ENCODE data around the gene LARGE1.

Gene LARGE1

GRCh38 chr22:33819743-33820142 lies 100.5 kb downstream of the LARGE1 start:
- DNase-seq (ENCODE audit: low spot score): no peak

DNA sequence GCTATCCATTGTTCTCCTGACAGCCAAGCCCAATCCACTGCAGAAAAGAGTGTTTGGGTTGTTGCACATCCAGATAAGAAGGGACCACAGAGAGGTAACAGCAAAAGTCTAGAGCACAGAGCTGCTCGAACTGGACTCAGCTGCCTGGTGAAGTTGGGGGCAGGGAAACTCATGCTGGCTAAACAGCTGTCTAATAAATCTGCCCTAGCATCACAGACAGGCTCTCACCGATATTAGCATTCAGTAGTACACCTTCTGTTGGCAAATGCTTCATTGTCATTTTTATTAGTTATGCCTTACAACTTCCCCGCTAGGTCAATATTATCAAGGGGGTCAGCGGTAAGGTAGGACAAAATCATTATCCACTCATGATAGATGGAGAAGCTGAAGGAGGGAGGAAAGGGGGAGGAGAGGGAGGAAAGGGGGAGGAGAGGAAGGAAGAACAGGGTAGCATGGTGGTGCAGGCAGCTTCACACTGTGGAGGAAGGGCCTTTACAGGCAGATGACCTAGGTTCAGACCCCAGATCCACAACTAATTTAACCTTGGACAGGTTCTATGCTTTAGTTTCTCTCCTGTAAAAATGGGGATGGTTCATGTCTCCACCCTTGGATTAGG lies 102.7 kb downstream of the LARGE1 start:
- no peak for DNase-seq (ENCODE audit: low spot score)

DNA sequence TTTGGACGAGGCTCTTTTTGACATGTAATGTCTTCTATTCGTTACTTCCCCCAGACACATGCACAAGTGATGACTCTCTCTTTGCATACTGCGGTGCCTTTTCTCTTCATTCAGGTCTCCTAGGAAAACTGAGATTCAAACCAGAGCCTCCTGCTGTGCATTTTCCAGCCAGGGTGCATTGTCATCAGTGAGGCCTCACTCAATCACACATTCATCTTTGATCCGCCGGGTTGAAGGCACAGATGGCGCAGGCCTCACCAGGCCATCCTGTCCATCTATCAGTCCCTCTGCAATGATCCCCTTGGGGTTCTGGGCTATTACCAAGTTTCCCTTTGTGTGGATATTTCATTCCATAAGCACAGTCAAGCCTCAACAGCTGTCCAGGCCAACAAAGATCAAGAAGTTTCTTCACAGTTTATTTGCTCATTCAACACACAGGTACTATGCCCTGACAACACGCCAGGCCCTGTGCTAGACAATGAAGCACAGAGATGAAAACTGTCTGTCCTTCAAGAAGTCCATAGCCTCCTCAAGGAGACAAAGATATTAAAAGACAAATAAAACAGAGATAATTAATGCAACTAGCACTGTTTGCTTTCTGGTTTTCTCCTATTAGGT lies 107.8 kb downstream of the LARGE1 start:
- no peak for DNase-seq (ENCODE audit: low spot score)

DNA sequence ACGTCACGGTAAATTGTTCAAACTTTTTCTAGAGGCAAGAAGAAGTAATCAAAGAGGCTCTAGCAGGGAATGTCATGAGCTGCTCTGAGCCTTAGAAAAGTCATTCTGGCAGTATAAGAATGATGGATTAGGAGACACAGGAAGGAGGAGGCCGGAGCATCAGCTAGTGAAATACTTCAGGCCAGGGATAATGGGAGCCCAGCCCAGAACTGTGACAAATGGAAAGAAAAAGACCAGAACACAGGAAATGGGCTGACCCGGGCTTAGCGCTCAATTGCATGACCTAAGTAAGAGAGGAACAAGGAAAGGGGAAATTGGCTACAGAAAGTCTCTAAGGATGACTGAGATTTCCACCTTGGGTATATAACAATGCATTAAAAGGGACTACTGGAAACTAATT lies 108.6 kb downstream of the LARGE1 start:
- DNase-seq (ENCODE audit: low spot score): no peak

DNA sequence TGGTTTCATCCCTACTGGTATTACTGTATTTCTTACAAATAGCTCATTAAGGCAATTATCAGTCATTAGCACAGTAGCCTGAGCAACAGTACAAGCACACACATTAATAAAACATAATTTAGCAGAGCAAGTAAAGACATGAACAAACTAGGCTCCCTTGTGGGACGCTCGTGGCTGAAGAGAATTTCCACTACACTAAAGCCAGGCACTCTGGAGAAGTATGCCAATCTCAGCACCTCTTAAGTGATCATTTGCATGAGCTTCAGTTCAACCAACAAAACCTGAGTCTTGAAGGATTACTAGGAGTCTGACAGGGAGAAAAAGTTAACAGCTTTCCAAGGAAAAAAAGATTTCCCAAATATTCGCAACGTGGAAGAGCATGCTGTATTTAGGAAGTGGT lies 109.1 kb downstream of the LARGE1 start:
- DNase-seq (ENCODE audit: low spot score): no peak

DNA sequence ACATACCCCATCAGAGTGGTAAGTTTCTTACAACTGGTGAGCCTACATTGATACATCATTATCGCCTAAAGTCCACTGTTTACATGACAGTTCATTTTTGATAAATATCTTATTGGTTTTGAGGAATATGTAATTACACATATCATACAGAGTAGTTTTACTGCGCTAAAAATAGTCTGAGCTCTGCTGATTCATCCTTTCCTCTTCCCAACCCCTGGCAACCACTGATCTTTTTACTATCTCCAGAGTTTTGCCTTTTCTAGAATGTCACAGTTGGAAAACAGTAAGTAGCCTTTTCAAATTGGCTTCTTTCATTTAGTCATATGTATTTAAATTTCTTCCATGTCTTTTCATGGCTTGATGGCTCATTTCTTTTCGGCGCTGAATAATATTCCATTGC lies 112.8 kb downstream of the LARGE1 start:
- DNase-seq (ENCODE audit: low spot score): no peak

DNA sequence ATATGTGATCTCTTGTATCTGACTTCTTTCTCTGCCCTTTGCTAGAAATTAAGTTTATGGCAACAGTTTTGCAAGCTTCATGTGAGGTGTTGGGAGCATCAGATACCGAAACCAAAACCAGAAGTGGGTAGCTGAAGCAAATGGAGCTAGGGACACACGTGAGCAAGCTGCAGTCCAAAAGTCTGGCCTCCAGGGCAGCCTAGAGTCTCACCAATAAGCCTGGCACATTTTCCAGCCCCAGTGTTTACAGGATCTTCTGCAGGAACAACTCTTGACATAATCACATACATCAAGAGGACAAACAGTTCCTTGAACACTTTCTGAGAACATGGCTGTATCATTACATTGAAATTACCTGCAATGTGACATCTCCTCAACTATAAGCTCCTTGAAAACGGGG lies 114.1 kb downstream of the LARGE1 start:
- DNase-seq (ENCODE audit: low spot score): peak; percentile 20

GRCh38 chr22:33803371-33804282 lies 116.6 kb downstream of the LARGE1 start:
- DNase-seq (ENCODE audit: low spot score): no peak

- no peak for DNase-seq (ENCODE audit: low spot score)
Observed at GRCh38 chr22:33798401-33798800, 121.9 kb downstream of the LARGE1 start.

DNA sequence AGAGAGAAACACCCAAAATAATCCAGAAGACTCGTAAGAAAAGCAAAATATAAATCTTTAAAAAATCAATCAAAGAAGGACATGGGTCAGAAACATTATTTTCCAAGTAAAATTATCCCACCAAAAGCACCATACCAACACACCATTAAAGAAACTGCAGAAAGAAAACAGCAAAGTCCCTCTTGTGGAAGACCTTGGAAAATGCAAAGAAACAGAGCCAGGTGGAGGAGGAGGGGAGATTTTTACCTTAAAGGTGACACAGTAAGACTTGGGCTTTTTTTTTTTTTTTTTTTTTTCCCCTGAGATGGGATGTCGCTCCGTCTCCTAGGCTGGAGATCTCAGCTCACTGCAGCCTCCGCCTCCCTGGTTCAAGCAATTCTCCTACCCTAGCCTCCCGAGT lies 123.8 kb downstream of the LARGE1 start:
- no peak for DNase-seq (ENCODE audit: low spot score)

DNA sequence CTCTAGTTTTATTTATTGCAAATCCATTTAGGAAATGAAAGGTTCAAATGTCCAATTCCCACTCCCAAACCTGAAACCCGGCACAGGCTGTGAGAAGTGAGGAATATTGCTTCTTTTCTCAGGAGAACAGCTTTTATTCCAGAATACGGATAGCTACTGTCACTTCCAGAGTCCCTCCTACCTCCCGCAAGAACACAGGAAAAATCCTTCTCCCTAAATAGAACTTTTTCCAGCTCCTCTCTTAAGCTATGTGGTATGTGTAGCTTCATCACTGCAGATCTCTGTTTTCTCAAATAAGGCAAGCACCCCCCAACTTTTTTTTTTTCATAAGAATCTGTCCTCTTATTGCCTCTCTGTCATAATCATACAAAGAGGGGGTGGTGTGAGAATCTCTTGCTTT lies 126.8 kb downstream of the LARGE1 start:
- no peak for DNase-seq (ENCODE audit: low spot score)

- DNase-seq (ENCODE audit: low spot score): no peak
Observed at GRCh38 chr22:33792832-33793231, 127.4 kb downstream of the LARGE1 start.

DNA sequence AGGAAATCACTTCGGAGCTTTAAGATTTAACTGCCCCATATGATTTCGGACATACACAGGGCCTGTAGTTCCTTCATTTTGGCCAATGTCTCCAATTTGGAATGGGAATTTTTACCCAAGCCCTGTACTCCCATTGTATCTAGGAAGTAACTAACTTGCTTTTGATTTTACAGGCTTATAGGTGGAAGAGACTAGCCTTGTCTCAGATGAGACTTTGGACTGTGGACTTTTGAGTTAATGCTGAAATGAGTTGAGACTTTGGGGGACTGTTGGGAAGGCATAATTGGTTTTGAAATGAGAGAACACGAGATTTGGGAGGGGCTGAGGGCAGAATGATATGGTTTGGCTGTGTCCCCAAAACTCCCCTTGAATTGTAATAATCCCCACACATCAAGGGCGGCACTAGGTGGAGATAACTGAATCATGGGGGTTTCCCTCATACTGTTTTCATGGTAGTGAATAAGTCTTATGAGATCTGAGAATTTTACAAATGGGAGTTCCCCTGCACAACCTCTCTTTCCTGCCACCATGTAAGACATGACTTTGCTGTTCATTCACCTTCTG lies 130.5 kb downstream of the LARGE1 start:
- no peak for DNase-seq (ENCODE audit: low spot score)

DNA sequence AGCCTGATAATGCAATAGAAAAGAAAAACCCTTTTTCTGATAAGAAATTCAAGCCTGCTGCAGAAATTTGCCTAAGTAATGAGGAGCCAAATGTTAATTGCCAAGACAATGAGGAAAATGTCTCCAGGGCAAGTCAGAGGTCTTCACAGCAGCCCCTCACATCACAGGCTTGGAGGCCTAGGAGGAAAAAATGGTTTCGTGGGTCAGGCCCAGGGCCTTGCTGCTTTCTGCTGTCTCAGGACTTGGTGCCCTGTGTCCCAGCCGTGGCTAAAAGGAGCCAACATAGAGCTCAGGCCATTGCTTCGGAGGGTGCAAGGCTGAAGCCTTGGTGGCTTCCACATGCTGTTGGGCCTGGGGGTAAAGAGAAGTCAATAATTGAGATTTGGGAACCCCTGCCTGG lies 131.3 kb downstream of the LARGE1 start:
- no peak for DNase-seq (ENCODE audit: low spot score)

DNA sequence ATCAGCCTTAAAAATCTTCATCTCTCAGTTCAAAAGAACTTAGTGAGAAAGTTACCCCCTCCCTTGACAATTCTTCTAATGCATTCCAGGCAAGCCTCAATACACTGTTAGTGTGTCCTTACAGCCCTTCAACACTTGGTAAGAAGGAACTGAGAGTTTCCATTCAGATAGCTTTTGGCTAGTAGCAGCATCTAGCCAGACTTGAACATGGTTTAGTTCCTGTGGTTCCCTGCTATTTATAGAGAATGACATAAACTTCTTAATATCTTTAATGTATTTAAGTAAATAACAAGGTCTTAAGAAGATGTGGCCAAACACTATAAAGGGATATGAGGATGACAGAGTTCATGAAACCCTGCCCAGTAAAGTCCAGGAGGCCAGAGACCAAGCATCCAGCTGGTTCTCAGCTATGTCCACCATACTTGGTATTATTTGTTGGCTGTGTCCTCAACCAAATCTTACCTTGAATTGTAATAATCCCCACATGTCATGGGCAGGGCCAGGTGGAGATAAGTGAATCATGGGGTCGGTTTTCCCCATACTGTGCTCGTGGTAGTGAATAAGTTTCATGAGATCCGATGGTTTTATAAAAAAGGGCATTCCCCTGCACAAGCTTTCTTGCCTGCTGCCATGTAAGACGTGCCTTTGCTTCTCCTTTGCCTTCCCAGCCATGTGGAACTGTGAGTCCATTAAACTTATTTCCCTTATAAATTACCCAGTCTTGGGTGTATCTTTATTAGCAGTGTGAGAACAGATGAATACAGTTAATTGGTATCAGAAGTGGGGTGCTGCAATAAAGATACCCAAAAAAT lies 132.4 kb downstream of the LARGE1 start:
- DNase-seq (ENCODE audit: low spot score): no peak

DNA sequence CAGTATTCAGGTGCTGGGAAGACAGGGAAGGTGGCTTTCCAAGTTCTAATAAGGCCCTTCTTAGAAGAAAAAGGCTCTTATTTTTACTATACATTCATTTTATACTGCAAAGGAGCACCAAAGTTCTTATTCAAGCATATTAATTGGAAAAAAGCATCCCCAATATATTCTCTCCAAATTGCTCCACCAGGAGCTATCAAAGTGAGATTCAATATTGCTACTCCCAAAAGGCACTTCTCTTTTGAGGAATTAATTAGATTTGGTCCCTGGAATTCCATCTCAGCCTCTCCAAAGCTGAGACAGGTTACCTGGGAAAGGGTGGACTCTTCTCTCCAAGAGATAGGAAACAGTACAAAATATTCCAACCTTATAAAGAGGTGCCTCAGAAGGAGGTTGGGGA lies 134.1 kb downstream of the LARGE1 start:
- no peak for DNase-seq (ENCODE audit: low spot score)

GRCh38 chr22:33785283-33785968 lies 134.8 kb downstream of the LARGE1 start:
- DNase-seq (ENCODE audit: low spot score): no peak

DNA sequence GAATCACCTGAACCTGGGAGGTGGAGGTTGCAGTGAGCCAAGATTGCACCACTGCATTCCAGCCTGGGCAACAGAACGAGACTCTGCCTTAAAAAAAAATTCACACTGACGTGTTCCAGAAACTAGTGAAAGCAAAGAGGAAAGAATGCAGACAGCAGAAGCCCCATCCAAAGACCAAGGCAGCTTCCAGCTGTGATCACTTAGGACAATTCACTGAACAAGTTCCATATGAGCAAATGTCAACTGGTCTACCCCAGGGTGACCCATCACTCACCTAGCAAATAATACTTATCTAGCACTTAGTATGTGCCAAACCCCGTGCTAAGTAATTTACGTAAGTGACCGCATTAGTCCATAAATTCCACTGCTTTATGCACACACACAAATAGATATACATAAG lies 138.9 kb downstream of the LARGE1 start:
- DNase-seq (ENCODE audit: low spot score): no peak

DNA sequence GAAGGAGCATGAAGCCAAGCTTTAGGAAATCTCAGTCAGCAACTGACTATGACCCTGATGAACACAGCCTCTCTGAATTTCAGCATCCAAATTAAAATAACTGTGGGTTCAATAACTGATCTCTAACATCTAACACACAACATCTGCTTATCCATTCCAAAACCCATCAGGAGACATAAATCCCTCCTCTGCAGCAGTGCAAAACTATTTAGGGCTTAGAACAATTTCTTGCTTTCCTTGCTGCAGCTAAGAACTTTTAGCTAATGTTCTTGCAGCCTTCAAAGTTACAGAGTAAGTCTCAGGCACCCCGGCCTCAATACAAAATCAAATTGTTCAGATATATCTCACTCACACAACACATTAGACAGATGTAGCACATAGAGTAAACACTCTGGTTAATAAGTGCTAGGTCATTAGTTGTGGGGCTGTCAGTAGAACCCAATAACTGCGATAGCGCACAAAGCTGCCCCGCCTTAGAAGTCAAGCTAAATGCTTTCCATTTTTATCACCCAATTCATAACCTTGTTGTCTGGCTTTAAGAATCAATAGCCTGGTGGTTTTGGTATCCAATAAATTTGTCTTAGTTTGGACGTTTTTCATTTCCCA lies 139.6 kb downstream of the LARGE1 start:
- DNase-seq (ENCODE audit: low spot score): no peak

- DNase-seq (ENCODE audit: low spot score): no peak
Observed at GRCh38 chr22:33779243-33779642, 141.0 kb downstream of the LARGE1 start.

GRCh38 chr22:33776491-33776890 lies 143.8 kb downstream of the LARGE1 start:
- no peak for DNase-seq (ENCODE audit: low spot score)
